C4-2B (cell line): ENCODE results near the gene EMD.

Source experiments
- ZFX ChIP-seq: fragments of 450-650 bp; IDR thresholded peaks from 2 replicates; pipeline ENCODE4 v1.6.1; 2017
- TF ChIP-seq, protein P1 (sequence below): fragments of 450-650 bp; conservative IDR thresholded peaks from 2 replicates; pipeline ENCODE4 v1.5.1; 2017; ENCODE audit warnings: mild to moderate bottlenecking

DNA sequence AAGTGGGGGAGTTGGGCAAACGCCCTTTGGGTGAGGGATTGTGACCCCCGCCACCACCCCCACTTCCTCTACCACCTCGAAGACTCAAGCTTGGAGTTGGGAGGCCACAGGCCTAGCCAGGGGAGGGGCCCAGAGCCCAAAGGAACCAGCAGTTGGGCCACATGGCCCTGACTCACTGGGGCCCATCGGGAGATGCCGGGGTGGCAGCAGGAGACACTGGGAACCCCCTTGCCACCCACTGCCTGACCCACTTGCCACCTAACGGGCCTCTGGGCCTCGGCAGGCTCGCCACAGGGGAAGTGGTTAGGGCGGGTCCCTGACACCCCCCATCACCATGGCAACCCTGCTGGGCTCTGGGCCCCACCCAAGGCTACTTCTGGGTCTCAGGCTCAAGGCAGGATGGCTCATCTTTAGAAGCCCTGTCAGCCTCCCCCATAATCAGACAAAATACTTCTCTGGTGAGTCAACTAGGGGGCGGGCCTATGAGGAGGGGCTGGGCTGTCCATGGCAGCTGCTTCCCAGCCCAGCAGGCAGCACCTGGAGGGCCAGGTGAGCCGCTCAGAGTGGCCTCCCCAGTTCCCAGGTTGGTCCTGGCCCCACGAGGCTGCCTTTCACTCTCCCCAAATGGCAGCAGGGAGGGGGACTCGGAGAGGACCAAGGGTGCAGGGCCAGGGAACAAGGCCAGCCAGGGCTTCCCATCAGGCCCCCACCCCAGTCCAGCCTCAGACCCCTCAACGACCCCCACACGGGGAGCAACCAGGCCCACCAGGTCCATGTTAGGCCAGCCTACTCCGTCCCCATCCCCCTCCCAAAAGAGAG, 10.3 kb upstream of the EMD start:
- TF ChIP-seq, protein P1, sequence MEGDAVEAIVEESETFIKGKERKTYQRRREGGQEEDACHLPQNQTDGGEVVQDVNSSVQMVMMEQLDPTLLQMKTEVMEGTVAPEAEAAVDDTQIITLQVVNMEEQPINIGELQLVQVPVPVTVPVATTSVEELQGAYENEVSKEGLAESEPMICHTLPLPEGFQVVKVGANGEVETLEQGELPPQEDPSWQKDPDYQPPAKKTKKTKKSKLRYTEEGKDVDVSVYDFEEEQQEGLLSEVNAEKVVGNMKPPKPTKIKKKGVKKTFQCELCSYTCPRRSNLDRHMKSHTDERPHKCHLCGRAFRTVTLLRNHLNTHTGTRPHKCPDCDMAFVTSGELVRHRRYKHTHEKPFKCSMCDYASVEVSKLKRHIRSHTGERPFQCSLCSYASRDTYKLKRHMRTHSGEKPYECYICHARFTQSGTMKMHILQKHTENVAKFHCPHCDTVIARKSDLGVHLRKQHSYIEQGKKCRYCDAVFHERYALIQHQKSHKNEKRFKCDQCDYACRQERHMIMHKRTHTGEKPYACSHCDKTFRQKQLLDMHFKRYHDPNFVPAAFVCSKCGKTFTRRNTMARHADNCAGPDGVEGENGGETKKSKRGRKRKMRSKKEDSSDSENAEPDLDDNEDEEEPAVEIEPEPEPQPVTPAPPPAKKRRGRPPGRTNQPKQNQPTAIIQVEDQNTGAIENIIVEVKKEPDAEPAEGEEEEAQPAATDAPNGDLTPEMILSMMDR = no peak
- TF ChIP-seq ZFX = no peak
